HG02571 (cell line): ENCODE data around the gene KCTD3.

Experiments used
- ATAC-seq: cut with Tn5 transposase; IDR thresholded peaks from one replicate; pipeline ENCODE4 v1.9.1; 2021; ENCODE audit warnings: mild to moderate bottlenecking, moderate library complexity; ENCODE audit not compliant: unreplicated experiment

KCTD3 gene

GRCh38 chr1:215555531-215555930 is 11.6 kb upstream of the KCTD3 start:
- no peak for ATAC-seq

GRCh38 chr1:215556996-215557395 is 10.1 kb upstream of the KCTD3 start:
- ATAC-seq: no peak

GRCh38 chr1:215557504-215557903 is 9.6 kb upstream of the KCTD3 start:
- ATAC-seq: no peak

GRCh38 chr1:215557992-215558626 is 9.0 kb upstream of the KCTD3 start:
- no peak for ATAC-seq

GRCh38 chr1:215567491-215568298 is 591 bp downstream of the KCTD3 start:
- peak; percentile 68 for ATAC-seq

GRCh38 chr1:215568299-215568692 is 1.2 kb downstream of the KCTD3 start:
- no peak for ATAC-seq

GRCh38 chr1:215569986-215570824 is 3.1 kb downstream of the KCTD3 start:
- no peak for ATAC-seq

GRCh38 chr1:215581896-215582295 is 14.8 kb downstream of the KCTD3 start:
- ATAC-seq: no peak

GRCh38 chr1:215583185-215583749 is 16.2 kb downstream of the KCTD3 start:
- ATAC-seq: peak; percentile 68

GRCh38 chr1:215584389-215584788 is 17.3 kb downstream of the KCTD3 start:
- ATAC-seq: peak; percentile 45

GRCh38 chr1:215589650-215590435 is 22.7 kb downstream of the KCTD3 start:
- ATAC-seq: no peak

GRCh38 chr1:215590779-215591491 is 23.8 kb downstream of the KCTD3 start:
- no peak for ATAC-seq

- ATAC-seq: no peak
Observed at GRCh38 chr1:215594640-215595039, 27.5 kb downstream of the KCTD3 start.

- ATAC-seq: no peak
Observed at GRCh38 chr1:215595231-215595630, 28.1 kb downstream of the KCTD3 start.

- no peak for ATAC-seq
Observed at GRCh38 chr1:215597961-215598360, 30.9 kb downstream of the KCTD3 start.

- no peak for ATAC-seq
Observed at GRCh38 chr1:215599418-215600074, 32.4 kb downstream of the KCTD3 start.

GRCh38 chr1:215600258-215600792 is 33.2 kb downstream of the KCTD3 start:
- no peak for ATAC-seq

- ATAC-seq: no peak
Observed at GRCh38 chr1:215600867-215601266, 33.8 kb downstream of the KCTD3 start.

GRCh38 chr1:215601276-215601675 is 34.2 kb downstream of the KCTD3 start:
- no peak for ATAC-seq
